GM19025 (cell line): ENCODE measurements around the gene SNX27.

Source experiments
- ATAC-seq: cut with Tn5 transposase; IDR thresholded peaks from one replicate; pipeline ENCODE4 v1.9.1; 2021; ENCODE audit warnings: mild to moderate bottlenecking, low read depth, moderate library complexity; ENCODE audit not compliant: unreplicated experiment

The SNX27 gene

GRCh38 chr1:151693057-151693651 is 81.3 kb downstream of the SNX27 start:
- ATAC-seq = no peak

GRCh38 chr1:151701515-151701914 is 89.7 kb downstream of the SNX27 start:
- ATAC-seq = no peak

GRCh38 chr1:151702936-151703335 is 91.1 kb downstream of the SNX27 start:
- ATAC-seq = no peak

GRCh38 chr1:151703813-151704212 is 92.0 kb downstream of the SNX27 start:
- ATAC-seq = no peak

- ATAC-seq = no peak
These were observed 92.4 kb downstream of the SNX27 start for GRCh38 chr1:151704246-151704645.

- no peak for ATAC-seq
These were observed 93.3 kb downstream of the SNX27 start for GRCh38 chr1:151705146-151705545.

- ATAC-seq = no peak
These were observed 94.1 kb downstream of the SNX27 start for GRCh38 chr1:151705753-151706463.

GRCh38 chr1:151706464-151707415 is 94.9 kb downstream of the SNX27 start:
- no peak for ATAC-seq

- no peak for ATAC-seq
These were observed 95.8 kb downstream of the SNX27 start for GRCh38 chr1:151707541-151708065.

- ATAC-seq = no peak
These were observed 97.0 kb downstream of the SNX27 start for GRCh38 chr1:151708891-151709290.

- no peak for ATAC-seq
These were observed 98.5 kb downstream of the SNX27 start for GRCh38 chr1:151710187-151710840.

- ATAC-seq = no peak
These were observed 99.4 kb downstream of the SNX27 start for GRCh38 chr1:151711044-151711800.

GRCh38 chr1:151711951-151712350 is 100.1 kb downstream of the SNX27 start:
- no peak for ATAC-seq

- no peak for ATAC-seq
These were observed 101.2 kb downstream of the SNX27 start for GRCh38 chr1:151713044-151713443.

- no peak for ATAC-seq
These were observed 102.0 kb downstream of the SNX27 start for GRCh38 chr1:151713874-151714273.

GRCh38 chr1:151714820-151715725 is 103.2 kb downstream of the SNX27 start:
- no peak for ATAC-seq

GRCh38 chr1:151715726-151716404 is 104.0 kb downstream of the SNX27 start:
- no peak for ATAC-seq

GRCh38 chr1:151716405-151716762 is 104.5 kb downstream of the SNX27 start:
- ATAC-seq = no peak
